GM18505 (cell line): ENCODE data around the gene TMCO4.

Source experiments
- ATAC-seq: cut with Tn5 transposase; IDR thresholded peaks from one replicate; pipeline ENCODE4 v1.9.1; 2021; ENCODE audit not compliant: unreplicated experiment
- POLR2A ChIP-seq: IDR thresholded peaks from 4 replicates; pipeline ENCODE4 v1.6.1; 2011; ENCODE audit warnings: borderline replicate concordance; ENCODE audit not compliant: insufficient read depth, insufficient read length; ENCODE audit errors: extremely low read depth

Gene TMCO4

GRCh38 chr1:19656780-19657466 is 142.8 kb downstream of the TMCO4 start:
- no peak for ATAC-seq
- no peak for TF ChIP-seq POLR2A

GRCh38 chr1:19656134-19656779 is 143.5 kb downstream of the TMCO4 start:
- ATAC-seq = no peak
- no peak for TF ChIP-seq POLR2A

GRCh38 chr1:19655718-19656080 is 144.0 kb downstream of the TMCO4 start:
- ATAC-seq = no peak
- no peak for TF ChIP-seq POLR2A

- no peak for TF ChIP-seq POLR2A
- ATAC-seq = no peak
Observed at GRCh38 chr1:19654886-19655717, 144.6 kb downstream of the TMCO4 start.

- TF ChIP-seq POLR2A = no peak
- ATAC-seq = no peak
Observed at GRCh38 chr1:19654386-19654785, 145.3 kb downstream of the TMCO4 start.

- ATAC-seq = no peak
- TF ChIP-seq POLR2A = no peak
Observed at GRCh38 chr1:19651141-19651737, 148.5 kb downstream of the TMCO4 start.

- no peak for TF ChIP-seq POLR2A
- ATAC-seq = no peak
Observed at GRCh38 chr1:19650416-19651140, 149.1 kb downstream of the TMCO4 start.

GRCh38 chr1:19648689-19649088 is 151.0 kb downstream of the TMCO4 start:
- TF ChIP-seq POLR2A = no peak
- no peak for ATAC-seq

- no peak for ATAC-seq
- TF ChIP-seq POLR2A = no peak
Observed at GRCh38 chr1:19648239-19648638, 151.5 kb downstream of the TMCO4 start.

GRCh38 chr1:19647643-19648042 is 152.1 kb downstream of the TMCO4 start:
- TF ChIP-seq POLR2A = no peak
- no peak for ATAC-seq

GRCh38 chr1:19646377-19647319 is 153.1 kb downstream of the TMCO4 start:
- no peak for ATAC-seq
- no peak for TF ChIP-seq POLR2A
